HG03175 (cell line): ENCODE results near the gene HEPN1.

ENCODE experiments used
- ATAC-seq: cut with Tn5 transposase; IDR thresholded peaks from one replicate; pipeline ENCODE4 v1.9.1; 2021; ENCODE audit warnings: mild to moderate bottlenecking, moderate library complexity; ENCODE audit not compliant: unreplicated experiment

HEPN1 gene

DNA sequence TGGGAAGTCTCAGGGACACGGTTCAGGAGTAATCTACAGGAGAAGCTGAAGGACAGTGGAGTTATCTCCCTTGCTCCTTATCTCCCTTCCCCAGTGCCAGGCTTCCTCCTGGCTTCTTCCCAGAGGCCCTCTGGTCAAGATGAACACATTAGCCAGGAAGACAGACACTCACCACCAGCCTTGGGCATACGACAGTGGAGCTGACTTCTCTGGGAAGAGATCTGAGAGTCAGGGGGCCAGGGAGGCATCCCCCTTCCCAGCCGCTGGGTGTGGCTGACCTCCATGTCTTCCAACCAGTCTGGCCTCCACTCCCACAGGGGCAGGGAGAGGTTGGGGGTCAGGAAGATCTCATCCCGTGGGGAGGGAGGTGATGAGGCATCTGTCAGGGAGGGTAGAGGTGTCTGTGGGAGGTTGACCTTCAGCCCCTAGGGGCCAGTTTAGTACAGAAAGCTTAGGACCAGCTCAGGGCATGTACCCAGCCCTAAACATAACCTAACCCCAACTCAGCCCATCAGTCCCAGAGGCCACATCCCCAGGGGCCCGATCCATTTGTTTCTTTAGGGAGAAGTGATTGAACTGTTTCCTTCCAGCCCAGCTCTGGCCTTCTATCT, 34.1 kb upstream of the HEPN1 start:
- no peak for ATAC-seq

DNA sequence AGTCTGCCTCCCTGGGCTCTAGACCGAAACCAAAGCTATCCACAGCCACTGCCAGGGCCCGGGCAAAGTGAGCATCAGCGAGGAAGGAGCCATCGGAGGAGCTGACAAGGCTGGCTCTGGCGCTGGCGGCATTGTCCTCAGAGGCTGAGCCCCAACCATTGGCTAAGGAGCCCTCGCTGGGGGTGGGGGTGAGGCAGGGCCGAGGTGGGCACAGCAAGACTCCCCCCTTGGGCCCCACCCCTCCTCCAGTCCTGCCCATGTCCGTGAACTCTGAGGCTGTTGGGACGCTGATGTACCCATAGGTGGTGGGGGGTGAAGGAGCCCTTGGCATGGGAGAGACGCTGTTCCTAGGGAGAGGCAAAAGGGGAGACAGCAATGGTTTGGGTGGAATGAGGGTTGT, 32.6 kb upstream of the HEPN1 start:
- ATAC-seq: no peak

DNA sequence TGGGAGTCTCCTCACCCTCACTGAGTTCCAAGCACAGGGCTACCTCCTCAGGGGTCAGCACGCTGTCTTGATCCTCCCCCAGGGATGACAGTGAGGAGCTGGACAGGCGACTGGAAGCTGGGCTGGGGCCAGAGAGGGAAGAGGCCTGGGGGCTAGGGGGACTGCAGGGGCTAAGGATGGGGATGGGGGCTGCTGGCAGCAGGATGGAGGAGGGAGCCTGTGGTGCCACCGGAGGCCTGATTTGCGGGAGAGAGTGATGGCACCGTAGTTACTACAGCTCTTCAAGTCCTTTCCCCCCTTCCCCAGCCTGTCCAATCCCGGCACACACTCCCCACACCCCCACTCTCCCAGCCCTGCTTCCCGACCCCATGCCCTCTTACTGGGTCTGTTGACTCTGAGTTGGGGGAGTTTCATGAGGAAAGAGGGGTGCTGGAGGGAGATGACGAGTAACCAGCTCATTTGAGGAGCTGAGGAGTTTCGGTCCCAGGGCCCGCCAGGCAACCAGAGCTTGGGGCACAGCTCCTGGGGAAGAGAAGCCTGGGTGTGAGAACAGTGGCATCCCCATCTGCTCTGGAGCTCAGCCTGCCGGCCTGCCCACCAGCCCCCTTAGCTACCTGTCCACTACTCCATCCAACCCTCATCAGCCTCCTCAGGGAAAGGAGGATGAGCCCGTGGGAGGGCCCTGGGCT, 31.9 kb upstream of the HEPN1 start:
- ATAC-seq: no peak

DNA sequence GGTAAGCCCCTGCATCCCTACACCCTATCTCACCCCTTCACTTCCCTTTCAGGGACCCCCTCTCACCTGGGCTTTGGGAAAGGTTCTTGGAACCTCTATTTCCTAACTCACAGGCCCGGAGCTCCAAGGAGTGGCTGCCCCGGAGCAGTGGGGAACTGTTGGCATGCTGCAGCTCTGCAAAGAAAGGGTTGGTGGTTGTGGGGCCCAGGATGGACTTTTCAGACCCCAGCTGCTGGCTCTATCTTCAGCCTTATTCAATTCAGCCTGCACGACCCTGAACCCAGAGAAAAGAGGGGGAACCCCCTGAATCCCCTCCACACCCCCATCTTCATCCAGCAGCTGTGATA, 31.4 kb upstream of the HEPN1 start:
- ATAC-seq: no peak

DNA sequence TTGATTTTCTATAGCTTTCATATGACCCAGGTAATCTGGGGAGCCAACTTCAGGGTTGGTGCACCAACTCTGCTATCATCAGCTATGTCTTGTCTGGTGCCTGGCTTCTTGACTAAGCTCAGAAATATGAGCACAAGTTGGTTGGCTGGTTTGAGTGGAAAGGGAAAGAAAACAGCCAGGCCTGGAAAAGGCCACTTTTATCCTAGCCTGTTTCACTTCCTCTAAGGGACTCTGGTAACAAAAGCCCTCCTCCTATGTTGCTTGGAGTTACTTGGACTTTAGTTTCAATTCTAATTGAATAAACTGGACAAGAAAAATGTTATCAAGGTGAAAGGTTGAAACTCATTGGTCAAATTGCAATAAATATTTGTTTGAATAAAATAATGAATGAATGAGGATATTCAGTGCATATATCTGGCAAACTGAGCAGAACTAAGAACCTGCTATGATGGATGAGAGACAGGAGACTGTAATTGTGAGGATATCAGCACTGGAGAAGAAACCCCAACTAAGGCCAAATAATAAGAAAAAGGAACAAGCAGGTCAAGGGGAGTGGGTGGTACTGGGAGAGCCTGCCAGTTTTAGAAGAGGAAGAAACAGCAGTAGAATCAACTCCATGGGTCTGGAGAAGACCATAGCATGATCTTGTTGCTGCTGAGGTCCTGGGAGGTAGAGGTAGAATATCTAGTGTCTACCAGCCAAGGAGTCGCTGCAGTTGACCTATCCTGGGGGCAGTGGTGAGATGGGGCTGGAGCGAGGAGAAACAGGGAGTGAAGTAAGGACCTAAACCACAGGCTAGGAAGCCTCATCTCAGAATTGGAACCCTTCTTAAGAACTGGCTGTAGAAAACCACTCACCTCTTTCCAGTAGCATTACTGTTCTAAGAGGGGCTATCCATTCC, 29.6 kb upstream of the HEPN1 start:
- no peak for ATAC-seq

DNA sequence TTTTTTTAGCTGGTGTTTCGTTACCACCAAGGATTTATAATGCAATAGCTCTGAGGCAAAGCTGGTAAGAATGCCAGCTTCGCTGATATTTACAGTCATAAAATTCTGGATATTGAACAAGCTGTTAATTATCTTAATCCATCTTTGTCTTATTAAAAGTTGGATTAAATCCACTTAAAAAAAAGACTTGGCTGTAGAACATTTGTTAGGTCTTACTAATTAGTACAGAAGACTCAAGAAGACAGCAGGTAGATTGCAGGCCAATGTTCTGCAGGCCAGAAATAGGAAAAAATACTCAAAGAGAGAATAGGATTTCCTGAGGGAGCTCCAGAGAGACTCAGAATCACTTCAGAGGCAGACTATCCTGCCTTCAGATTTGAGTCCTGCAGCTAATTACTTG, 28.9 kb upstream of the HEPN1 start:
- no peak for ATAC-seq

DNA sequence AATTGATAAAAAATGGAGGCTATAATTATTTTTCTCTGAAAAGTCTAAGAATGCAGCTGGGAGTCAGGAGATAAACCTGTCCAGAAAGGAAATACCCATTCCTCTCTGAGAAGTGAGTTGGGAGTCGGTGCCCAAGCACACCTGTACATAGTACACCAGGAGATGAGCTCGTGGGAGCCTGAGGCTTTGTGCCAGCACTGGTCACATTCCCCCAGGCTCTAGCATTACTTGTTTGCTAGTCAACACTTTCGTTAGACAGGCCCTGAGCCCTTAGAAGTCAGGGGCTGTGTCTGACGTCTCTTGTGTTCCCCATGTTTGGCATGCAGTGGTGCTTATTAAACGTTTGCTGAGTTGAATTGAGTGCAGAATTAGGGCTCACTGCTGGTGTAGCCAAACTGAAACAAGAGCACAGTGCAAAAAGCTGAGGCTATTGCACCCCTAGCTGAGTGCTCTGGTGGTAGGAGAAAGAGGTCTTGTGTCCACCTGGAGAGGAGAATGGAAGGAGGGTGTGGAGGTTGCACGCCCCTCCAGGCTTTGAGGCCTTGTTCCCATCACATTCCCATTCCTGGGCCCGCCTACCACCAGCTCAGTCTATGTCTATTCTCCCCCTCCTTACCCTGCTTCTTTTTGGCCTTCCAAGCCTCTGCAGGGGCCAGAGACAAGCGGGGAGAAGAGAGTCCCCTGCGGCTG, 28.2 kb upstream of the HEPN1 start:
- ATAC-seq: no peak

DNA sequence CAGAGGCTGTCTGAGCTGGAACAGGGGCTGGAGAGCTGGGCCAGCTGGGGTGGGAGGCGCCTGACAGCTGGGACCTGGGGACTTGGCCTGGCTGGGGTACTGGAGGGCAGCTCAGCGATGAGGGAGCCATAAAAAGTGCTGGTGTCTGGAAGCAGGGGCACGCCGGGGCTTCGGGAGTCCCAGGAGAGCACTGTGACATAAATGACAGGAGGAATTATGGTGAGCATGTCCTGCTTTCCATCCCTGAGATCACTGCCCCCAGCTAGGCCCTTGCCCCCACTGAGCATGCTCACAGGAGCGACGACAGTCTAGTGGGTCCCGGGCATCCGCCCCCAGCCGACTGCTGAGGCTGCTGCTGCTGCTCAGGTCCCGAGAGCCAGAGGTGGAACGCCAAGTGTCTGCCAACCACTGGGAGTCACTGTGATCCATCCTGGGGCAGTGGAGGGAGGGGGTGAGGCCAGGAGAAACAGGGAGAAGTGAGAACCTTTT, 27.6 kb upstream of the HEPN1 start:
- no peak for ATAC-seq

DNA sequence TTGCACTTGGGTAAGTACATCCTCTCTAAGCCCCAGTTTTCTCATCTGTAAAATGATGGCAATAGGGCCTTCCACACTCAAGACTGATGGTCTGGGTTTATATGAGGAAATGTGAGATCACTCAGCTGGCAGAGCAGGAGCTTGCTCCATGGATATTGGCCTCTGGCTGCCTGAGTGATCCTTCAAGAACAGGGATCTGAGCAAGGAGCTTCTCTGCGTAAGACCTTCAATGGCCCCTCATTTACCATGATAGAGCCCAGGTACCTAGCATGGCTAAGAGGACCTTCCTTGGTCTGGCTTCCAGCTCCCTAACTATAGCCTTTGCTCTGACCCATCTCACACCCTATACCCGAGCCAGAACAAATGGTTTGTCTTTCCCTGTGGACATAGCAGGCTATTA, 26.9 kb upstream of the HEPN1 start:
- ATAC-seq: no peak

DNA sequence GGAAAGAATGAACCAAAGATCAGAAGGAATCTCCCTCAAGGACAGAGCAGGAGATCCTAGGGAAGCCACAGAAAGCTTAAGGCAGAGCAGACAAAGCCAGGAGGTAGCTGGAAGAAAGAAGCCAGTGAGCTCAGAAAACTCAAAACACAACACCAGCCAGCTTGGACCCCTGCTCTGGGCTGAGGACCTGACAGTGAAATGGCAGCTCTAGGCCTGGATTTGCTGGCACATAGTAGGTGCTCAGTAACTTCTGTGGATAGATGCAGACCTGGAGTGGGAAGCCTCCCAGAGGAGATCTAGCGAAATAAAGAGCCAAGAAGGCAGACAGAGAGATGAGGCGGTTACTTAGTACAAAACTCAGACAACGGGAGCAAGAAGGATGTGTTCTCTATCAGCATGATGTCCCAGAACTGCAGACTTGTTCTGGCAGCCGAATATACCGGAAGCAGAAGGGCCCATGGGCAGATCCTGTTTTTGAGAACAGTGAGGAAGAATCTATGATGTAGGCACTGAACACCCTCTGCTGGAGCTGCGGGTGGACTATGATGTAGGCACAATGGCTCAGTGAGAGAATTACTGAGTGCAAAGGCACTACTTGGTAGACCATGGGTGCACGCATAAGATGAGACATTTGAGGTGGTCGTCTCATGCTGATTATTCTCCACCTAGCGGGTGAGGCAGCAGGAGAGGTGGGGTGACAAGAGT, 26.1 kb upstream of the HEPN1 start:
- ATAC-seq: no peak

DNA sequence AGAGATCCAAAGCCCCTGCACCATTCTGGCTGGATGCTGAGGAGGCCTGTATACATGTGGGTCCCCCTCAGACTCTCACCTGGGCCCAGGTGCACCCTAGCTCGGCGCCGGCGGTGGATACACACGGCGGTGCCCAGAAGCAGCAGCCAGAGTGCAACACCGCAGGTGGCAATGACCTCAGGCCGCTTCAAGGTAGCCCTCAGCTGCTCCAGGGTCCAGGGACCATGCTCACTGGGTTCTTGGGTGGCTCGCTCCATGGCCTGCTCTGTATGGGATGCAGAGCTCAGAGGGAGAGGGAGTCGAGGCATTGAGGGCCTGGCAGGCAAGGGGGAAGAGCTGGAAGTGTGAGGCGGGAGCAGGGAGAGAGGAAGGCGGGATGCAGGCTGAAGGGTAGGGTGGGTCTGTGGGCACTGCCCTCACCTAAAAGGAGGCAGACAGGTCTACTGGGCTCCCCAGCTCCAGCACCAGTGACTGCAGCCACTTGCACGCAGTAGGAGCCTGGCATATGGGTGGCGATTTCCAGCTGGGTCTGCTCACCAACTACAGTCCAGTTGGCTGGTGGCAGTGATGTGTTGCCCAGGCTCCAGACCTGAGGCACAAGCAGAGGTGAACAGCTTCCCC, 25.2 kb upstream of the HEPN1 start:
- ATAC-seq: no peak

DNA sequence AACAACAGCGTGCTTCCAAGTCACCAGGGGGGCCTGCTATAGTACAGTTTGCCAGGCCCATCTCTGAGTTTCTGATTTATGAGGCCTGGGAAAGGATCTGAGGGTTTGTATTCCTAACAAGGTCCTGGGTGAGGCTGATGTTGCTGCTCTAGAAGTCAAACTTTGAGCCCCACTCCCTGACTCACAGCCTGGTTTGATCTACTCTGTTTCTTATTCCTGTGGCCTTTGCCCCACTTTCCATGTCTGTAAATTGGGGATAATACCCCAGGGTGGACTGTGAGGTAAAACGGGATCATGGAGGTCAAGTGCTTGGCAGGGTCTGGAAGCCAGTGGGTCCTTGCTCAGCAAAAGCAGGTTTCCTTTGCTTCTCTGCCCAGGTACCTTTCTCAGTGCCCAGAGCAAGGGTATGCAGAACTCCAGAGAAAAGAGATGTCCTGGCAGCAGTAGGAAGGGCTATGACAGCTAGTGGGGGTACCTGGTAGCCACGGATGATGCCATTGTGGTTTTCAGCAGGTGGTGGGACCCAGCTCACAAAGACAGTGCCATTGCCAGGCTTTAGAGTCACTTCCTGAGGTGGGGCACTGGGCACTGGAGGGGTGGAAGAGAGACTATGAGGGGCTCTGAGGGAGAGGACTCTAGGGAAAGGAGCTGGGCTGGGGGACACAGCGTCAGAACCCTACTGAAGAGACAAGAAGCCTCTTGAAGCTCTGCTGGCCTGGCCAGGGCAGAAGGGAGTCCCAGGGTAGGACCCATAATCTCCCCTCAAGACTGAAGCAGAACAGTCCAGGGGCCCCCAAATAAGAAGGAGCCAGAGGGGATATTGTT, 24.2 kb upstream of the HEPN1 start:
- no peak for ATAC-seq

DNA sequence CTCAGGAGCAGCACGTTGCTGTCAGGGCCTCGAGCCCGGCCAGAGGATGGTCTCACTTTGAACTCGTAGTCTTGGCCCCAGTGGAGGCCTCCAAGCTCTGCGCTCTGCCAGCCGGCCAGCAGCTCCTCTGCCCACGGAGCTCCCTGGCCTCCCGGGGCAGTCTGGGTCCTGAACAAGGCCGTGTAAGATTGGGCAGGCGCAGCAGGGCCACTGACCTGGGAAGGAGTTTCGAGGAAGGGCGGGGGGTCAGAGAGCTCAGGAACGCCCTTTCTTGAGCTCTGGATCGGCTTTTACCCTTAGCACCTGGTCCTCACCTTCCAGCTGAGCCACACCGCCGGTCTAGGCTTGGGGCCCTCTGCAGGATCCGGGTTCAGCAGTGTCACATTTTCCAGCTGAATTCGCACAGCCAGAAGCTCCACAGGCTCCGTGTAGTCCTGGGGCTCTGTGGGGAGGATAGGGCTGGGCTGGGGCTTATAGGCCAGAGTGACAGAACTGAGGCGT, 23.5 kb upstream of the HEPN1 start:
- ATAC-seq: no peak

DNA sequence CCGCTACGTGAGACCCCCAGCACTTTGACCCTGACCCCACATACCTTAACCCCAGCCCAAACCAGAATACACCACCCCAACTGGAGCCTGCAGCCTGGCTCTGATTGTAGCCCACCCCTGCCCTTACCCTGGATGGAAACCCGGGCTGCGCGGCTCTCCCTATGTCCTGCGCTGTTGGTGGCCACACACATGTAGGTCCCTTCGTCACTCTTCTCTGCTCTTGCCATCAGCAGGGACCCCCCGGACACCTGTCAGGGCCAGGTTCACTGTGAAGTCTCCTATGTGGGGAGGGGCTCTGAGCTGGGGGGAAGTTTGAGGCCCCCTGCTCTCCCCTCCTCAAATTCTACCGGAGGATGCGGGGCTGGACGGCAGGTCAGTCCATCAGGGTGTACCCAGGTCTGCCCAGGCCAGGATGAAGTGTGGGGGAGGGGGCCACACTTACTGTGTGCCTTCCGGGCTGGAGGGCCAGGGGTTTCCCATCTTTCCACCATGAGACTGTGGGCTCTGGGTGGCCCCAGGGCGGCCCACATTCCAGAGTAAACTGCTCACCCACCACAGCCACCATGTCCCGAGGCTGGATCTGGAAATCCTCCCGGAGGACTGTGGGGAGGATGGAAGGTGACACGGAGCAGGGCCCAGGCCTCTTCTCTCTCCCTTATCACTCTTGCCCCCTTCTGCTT, 22.8 kb upstream of the HEPN1 start:
- no peak for ATAC-seq

DNA sequence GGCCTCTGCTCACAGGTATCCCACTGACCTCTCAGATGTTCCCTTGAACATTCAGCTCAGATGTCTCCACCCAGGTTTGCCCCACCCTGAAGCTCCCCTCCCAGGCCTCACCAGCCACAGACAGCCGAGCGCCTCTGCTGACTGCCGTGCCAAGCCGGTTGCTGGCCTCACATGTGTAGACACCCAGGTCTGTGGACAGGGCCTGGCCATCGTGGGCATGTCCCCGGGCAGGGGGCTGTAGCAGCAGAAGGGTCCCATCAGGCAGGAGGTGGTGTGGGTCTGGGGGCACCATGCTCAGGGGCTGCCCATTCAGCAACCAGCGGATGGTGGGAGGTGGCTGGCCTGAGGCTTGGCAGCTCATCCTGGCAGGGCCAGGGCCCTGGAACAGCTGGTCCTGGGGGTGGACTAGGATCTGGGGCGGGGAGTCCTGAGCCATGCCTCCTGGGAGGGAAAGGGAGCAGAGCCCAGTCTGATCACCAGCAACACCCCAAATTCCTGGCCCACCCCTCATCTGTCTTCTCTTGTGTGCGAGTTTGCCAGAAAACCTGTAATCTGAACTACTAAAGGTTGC, 22.1 kb upstream of the HEPN1 start:
- no peak for ATAC-seq

DNA sequence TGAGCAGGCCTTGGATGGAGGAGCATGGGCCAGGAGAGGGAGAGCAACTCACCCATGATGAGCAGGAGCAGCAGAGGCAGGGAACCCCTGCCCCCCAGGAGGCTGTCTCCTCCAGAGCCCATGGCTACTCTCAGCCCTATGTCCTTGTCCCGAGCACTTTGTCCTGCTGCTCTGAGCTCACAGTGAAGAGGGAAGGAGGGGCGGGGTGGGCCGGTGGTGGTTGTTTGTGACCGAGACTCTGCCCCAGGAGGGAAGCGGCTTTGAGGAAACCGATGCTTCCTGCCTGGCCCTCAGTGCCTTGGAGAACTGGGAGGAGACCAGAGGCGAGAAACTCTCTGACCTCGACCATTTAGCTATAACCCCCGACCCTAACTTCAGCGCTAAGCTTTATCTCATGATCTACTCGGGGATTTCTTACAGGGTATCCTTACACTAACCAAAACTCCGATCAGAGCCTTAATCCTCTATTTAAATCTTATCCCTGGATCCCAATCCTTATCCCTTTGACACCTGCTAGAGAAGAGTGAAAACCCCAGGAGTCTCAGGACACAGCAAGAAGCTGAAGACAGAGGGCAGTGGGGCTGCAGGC, 21.3 kb upstream of the HEPN1 start, which contains the start of gene ROBO4:
Gene ROBO4, minus strand, starts transcription at position 192 of the 589 bp plus-strand sequence. Its CDS starts 70 bp downstream, at position 122.
- no peak for ATAC-seq

DNA sequence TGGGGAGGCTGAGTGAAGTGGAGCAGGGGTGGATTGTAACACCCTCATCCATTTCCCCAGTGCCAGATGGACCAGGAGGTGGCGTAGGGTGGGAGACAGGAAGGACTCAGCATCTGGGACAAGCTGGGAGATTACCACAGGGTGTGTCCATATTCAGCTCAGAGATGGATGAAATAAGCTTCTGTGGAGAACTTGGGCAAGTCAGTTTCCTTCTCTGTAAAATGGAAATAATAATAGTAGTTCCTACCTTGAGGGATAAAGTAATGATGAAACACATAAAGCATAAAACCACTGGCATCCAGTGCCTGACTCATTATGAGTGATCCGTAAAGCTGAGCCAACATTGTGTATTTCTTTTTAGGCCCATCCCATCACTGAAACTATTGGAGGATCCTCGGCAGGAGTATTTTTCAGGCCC, 20.8 kb upstream of the HEPN1 start:
- ATAC-seq: no peak

DNA sequence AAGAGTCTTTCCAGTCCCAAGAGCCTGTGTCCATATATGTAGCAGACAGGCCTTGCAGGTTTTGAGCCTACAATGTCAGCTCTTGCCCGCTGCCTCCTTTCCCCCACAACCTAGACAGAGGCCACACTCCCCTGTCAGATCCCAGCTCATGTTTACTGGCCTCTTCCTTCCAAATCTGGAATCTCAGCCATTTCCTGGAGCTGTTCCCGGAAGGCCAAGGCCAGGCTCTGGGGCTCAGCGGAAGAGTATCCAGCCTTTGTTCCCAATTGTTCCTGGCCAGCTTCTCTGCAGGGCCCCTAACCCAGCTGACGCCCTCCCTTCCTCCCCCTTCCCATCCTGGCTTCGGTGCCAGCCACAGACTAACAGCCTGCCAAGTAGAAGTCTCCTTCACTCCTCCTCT, 20.3 kb upstream of the HEPN1 start:
- ATAC-seq: no peak
